Retinal pigment epithelial cell (primary cell): ENCODE data around the gene ARAF.
A peak's percentile ranks its signal among the peaks of the same experiment; 100 is the strongest.

Experiments
- DNase-seq: peaks from one replicate; pipeline ENCODE4 v3.0.0-alpha.2; 2010; ENCODE audit warnings: low read depth
- H3K4me3 ChIP-seq: 2 replicates; pipeline ENCODE4 v1.5.1; 2011; ENCODE audit warnings: mild to moderate bottlenecking, low read length, control low read depth, moderate library complexity
- TF ChIP-seq, protein P1 (sequence below): conservative IDR thresholded peaks from 2 replicates; pipeline ENCODE4 v1.5.1; 2011; ENCODE audit warnings: low read depth, low read length, control low read depth, inconsistent platforms

Gene ARAF

DNA sequence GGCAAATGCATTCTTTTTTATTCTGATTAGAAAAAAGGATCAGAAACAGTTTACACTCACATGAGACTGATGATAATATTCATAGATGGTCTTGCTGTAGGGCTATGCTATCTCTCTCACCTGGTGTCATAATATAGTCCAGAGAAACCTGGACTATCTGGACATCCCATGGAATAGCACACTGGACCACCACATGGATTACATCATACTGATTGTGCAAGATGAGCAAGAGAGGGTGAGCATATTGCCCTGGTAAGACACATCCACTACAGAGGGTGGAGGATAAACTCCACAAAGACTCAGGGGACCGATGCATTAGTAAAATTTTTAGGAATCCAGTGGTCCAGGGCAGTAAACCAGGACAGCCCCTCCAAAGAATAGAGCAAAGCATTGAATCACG is 50.5 kb downstream of the ARAF start:
- H3K4me3 ChIP-seq = no peak overlapping the region
- TF ChIP-seq, protein P1, sequence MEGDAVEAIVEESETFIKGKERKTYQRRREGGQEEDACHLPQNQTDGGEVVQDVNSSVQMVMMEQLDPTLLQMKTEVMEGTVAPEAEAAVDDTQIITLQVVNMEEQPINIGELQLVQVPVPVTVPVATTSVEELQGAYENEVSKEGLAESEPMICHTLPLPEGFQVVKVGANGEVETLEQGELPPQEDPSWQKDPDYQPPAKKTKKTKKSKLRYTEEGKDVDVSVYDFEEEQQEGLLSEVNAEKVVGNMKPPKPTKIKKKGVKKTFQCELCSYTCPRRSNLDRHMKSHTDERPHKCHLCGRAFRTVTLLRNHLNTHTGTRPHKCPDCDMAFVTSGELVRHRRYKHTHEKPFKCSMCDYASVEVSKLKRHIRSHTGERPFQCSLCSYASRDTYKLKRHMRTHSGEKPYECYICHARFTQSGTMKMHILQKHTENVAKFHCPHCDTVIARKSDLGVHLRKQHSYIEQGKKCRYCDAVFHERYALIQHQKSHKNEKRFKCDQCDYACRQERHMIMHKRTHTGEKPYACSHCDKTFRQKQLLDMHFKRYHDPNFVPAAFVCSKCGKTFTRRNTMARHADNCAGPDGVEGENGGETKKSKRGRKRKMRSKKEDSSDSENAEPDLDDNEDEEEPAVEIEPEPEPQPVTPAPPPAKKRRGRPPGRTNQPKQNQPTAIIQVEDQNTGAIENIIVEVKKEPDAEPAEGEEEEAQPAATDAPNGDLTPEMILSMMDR = no peak
- no peak for DNase-seq

DNA sequence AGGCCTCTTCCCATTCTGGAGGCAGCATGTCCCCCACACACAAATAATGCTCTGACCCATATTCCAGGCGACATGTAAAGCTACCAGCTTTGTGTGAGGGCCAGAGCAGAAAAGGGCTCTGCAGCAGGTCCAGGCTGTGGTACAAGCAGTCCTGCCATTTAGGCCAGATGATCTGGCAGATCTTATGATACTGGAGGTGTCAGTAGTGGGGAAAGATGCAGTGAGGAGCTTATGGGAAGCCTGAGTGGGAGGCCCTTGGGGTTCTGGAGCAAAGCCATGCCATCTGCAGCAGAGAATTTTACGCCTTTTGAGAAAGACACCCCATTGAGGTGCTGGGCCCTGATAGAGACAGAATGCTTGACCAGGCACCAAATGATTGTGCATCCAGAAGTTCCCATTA is 50.9 kb downstream of the ARAF start:
- H3K4me3 ChIP-seq = no peak overlapping the region
- TF ChIP-seq, protein P1 = no peak
- no peak for DNase-seq

DNA sequence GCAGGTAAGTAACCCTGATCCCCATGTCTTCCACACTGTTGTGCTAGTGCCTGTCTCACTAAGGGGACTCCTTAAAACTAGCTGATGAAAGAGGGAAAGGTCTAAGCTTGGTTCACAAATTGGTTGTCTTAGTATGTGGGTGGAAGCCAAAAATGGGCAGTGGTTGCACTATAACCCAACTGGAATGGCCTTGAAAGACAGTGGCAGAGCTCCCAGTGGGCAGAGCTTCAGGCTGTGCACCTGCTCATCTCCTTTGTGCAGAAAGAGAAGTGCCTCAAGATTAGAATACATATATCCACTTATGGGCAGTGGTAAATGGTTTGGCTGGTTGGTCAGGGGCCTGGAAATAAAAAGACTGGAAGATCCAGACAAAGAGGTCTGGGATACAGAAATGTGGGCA is 51.4 kb downstream of the ARAF start:
- H3K4me3 ChIP-seq = no peak overlapping the region
- TF ChIP-seq, protein P1 = no peak
- DNase-seq = no peak

DNA sequence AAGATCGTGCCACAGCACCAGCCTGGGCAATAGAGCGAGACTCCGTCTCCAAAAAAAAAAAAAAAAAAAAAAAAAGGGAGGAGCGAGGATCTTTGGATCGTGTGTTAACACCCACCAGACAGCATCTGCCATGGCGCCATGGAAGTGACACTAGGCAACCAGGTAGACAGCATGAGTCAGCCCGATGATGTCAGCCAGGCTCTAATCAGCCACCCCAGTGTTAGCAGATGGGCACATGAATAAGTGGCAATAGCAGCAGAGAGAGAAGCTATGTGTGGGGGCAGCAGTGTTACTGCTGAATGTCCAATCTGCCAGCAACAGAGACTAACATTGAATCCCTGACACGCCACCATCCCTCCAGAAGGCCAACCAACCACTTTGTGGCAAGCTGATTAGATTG is 52.1 kb downstream of the ARAF start:
- no peak for DNase-seq
- no peak overlapping the region for H3K4me3 ChIP-seq
- TF ChIP-seq, protein P1 = no peak

DNA sequence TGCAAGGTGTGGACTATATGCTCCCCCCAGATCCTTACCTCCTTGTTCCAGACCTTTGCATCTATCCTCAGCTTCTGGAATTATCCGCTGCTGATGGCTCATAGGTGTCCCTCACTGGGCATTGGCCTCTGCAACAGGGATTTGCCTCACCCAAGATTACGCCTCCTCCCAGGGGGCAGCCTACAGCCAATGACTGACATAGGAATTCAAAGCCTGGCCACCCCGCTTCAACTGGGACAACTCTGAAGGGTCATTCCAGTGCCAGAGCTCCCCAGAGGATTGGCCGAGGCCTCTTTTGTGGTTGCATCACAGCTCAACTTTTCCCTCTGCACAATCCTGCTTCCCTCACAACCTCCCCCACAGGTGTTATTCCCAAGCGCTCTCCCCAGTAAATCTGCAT is 53.6 kb downstream of the ARAF start:
- no peak overlapping the region for H3K4me3 ChIP-seq
- DNase-seq = no peak
- TF ChIP-seq, protein P1 = no peak

DNA sequence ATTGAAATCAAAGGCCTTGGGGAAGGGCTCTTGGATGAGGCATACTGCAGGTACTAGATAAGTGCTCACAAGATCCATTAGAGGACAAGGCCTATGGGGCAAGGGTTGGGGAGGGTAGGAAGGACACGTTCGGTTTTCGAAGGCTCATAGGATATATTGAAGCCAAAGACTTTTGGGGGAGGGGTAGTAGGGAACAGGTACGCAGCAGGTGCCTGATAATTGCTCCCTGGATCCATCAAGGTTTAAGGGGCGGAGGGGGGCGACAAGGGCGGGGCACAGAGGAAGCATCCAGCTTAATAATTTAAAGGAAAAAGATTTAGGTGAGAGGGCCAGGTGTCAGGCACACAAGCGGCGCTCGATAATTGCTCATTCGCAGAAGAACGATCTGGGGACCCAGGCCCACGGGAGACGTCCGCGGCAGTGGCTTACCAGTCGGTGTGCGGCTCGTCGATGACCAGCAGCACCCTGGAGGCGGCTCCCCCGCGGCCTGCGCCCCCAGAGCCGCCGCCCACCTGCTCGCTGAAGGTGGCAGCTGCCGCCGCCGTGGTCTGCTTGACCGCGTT is 58.0 kb downstream of the ARAF start:
- DNase-seq = no peak
- TF ChIP-seq, protein P1 = no peak
- H3K4me3 ChIP-seq = no peak overlapping the region

DNA sequence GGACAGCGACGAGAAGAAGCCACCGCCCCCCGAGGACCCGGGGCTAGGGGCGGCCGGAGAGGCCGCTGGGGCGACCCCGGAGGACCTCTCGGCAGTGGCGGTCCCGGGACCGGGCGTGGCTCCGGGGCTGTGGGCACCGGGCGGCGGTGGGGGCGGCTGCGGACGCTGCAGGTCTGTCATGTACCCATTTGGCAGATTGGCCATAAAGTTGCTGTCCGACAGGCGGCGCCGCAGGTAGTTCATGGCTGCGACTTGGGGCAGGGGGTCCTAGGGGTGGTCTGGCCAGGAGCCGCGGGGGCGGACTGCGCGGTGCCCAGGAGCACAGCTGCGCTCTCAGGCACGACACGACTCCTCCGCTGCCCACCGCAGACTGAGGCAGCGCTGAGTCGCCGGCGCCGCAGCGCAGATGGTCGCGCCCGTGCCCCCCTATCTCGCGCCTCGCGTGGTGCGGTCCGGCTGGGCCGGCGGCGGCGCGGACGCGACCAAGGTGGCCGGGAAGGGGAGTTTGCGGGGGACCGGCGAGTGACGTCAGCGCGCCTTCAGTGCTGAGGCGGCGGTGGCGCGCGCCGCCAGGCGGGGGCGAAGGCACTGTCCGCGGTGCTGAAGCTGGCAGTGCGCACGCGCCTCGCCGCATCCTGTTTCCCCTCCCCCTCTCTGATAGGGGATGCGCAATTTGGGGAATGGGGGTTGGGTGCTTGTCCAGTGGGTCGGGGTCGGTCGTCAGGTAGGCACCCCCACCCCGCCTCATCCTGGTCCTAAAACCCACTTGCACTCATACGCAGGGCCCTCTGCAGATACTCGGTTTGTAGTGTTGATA is 58.7 kb downstream of the ARAF start, which contains the start of gene SYN1:
Gene SYN1, minus strand, starts transcription at position 372 of the 817 bp plus-strand sequence. Its CDS starts 129 bp downstream, at position 243.
- TF ChIP-seq, protein P1 = no peak
- DNase-seq = peak; percentile 21
- peak within 1 kb of the TSS; percentile 31 for H3K4me3 ChIP-seq
